Calu3 (cell line): ENCODE measurements around the gene FCRL6. TPM values are rescaled to one million over a fixed set of nuclear protein-coding genes. Genes with fewer than 3 reads are reported as not detected.

Source experiments
- BruUV-seq: library from RNA; stranded (reverse); fragments of 400-500 nt; replicated peaks from 2 replicates; lab custom pipeline; 2021; lab: Mats Ljungman, UMichigan
- CTCF ChIA-PET: fragments of 300-600 bp; sonication (Branson Sonifier 250); formaldehyde crosslinking; loops from one replicate; lab custom pipeline; 2022; ENCODE audit warnings: antibody characterized with exemption; lab: Charles Lee
- DNase-seq: peaks from one replicate; pipeline ENCODE4 v3.0.0; 2022
- H3K27ac Mint-ChIP-seq: one replicate; pipeline ENCODE4 v1.8.0; 2022; ENCODE audit warnings: mixed read lengths; ENCODE audit not compliant: unreplicated experiment
- H3K27me3 Mint-ChIP-seq: one replicate; pipeline ENCODE4 v1.8.0; 2022; ENCODE audit warnings: mixed read lengths; ENCODE audit not compliant: unreplicated experiment
- H3K36me3 Mint-ChIP-seq: one replicate; pipeline ENCODE4 v1.8.0; 2022; ENCODE audit warnings: mild to moderate bottlenecking, moderate library complexity, mixed read lengths; ENCODE audit not compliant: insufficient read depth, unreplicated experiment
- H3K4me1 Mint-ChIP-seq: one replicate; pipeline ENCODE4 v1.8.0; 2022; ENCODE audit warnings: mild to moderate bottlenecking, low read depth, mixed read lengths; ENCODE audit not compliant: unreplicated experiment
- H3K4me3 Mint-ChIP-seq: one replicate; pipeline ENCODE4 v1.8.0; 2022; ENCODE audit warnings: mild to moderate bottlenecking, low read depth, moderate library complexity, mixed read lengths; ENCODE audit not compliant: unreplicated experiment
- H3K9me3 Mint-ChIP-seq: one replicate; pipeline ENCODE4 v1.8.0; 2022; ENCODE audit warnings: low read depth, mixed read lengths; ENCODE audit not compliant: unreplicated experiment
- intact Hi-C: fragments of 100-400 bp; cut with micrococcal nuclease; formaldehyde crosslinking; loops from one replicate; pipeline ENCODE4 v1.10.0; 2022; ENCODE audit not compliant: unreplicated experiment
- total RNA-seq: library from RNA; stranded (reverse); gene quantifications from 2 replicates; pipeline ENCODE4 v1.2.3, GENCODE V29; 2022
- TF ChIP-seq, protein P1 (sequence below): fragments of 200-600 bp; IDR thresholded peaks from one replicate; pipeline ENCODE4 v1.8.0; 2022; ENCODE audit warnings: antibody characterized with exemption; ENCODE audit not compliant: unreplicated experiment

The FCRL6 gene
- total RNA-seq, 1 experiment from 2014 or later: not detected

DNA sequence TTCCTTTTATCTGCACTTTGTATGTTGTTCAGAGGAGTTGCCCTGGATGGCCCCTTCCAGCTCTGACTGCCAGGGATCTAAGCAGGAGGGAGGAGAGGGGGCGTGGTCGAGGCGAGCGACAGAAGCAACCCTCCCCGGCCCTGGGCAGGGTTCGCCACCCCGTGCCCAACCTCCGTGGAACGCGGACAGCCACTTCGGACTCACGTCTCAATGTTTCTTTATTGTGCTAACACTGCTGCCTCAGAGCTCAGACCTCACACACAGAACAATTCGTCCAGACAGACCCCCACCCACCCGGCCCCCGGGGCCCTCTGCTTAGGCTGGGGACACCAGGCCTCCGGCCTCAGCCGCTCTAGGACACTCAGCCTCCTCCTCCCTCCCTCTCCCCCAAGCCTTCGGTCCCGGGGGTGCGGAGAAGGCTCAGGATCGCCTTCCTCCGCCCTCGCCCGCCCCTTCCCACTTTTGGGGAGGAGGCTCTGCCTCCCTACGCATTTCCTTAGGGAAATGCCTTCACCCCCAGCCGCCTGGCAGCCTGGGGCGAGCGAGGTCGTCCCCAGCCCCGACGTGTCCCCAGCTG is 52.0 kb downstream of the FCRL6 start:
- TF ChIP-seq, protein P1, sequence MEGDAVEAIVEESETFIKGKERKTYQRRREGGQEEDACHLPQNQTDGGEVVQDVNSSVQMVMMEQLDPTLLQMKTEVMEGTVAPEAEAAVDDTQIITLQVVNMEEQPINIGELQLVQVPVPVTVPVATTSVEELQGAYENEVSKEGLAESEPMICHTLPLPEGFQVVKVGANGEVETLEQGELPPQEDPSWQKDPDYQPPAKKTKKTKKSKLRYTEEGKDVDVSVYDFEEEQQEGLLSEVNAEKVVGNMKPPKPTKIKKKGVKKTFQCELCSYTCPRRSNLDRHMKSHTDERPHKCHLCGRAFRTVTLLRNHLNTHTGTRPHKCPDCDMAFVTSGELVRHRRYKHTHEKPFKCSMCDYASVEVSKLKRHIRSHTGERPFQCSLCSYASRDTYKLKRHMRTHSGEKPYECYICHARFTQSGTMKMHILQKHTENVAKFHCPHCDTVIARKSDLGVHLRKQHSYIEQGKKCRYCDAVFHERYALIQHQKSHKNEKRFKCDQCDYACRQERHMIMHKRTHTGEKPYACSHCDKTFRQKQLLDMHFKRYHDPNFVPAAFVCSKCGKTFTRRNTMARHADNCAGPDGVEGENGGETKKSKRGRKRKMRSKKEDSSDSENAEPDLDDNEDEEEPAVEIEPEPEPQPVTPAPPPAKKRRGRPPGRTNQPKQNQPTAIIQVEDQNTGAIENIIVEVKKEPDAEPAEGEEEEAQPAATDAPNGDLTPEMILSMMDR: no peak
- H3K4me3 Mint-ChIP-seq: peak overlapping the region; percentile 69
- intact Hi-C loops: loop anchor here (2.0 kb wide), 1 partner anchor 37 kb away; no protein-coding TSS in a partner anchor
- DNase-seq: peak; percentile 73
- H3K27me3 Mint-ChIP-seq: no peaks in the 10 kb centered on the region
- H3K4me1 Mint-ChIP-seq: peaks cover 11% of the 10 kb centered on the region
- no TSS peak for BruUV-seq
- peaks cover 13% of the 10 kb centered on the region for H3K36me3 Mint-ChIP-seq
- CTCF ChIA-PET: interaction anchor here (0.6 to 1.1 kb wide), 3 partner anchors 25 to 69 kb away, joined by 3 to 4 read pairs (median 3); no protein-coding TSS in a partner anchor
- no peak overlapping the region for H3K27ac Mint-ChIP-seq
- H3K9me3 Mint-ChIP-seq: no peaks in the 10 kb centered on the region

DNA sequence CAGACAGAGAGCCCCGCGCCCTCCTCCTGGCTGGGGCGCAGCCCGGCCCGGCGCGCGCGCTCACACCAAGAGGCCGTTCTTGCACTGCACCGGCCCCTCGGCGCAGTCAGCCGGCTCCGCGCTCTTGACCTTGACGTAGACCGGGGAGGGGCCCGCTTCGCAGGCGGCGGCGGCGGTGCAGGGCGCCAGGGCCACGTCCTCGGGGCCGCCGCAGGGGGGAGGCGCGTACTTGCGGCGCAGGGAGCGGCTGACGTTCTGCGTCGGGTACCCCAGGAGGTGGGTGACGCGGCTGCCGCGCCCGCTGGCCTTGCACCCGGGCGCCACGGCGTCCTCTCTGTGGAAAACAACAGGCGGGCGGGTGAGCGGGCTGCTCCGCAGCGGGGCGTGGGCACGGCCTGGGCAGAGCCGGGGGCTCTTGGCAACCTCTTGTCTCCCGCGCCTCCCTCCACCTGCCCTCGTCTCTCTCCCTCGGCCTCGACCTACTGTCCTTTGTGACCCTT is 52.6 kb downstream of the FCRL6 start:
- intact Hi-C loops: loop anchor here (2.0 kb wide), 1 partner anchor 36 kb away; no protein-coding TSS in a partner anchor

GRCh38 chr1:159855709-159856108 is 53.5 kb downstream of the FCRL6 start:
- peak overlapping the region; percentile 69 for H3K4me3 Mint-ChIP-seq
- H3K27ac Mint-ChIP-seq: peak overlapping the region; percentile 9
- no TSS peak for BruUV-seq
- DNase-seq: no peak
- intact Hi-C loops: loop anchor here (2.0 kb wide), 1 partner anchor 35 kb away; no protein-coding TSS in a partner anchor
- H3K27me3 Mint-ChIP-seq: peaks cover 14% of the 10 kb centered on the region
- H3K36me3 Mint-ChIP-seq: peaks cover 13% of the 10 kb centered on the region
- TF ChIP-seq, protein P1: no peak
- H3K9me3 Mint-ChIP-seq: no peaks in the 10 kb centered on the region
- CTCF ChIA-PET: interaction anchor here (1.0 kb wide), 1 partner anchor 26 kb away, joined by 3 read pairs; no protein-coding TSS in a partner anchor
- peaks cover 11% of the 10 kb centered on the region for H3K4me1 Mint-ChIP-seq

More for the DNA sequence above, 52.6 kb downstream of the FCRL6 start:
- H3K9me3 Mint-ChIP-seq: no peaks in the 10 kb centered on the region
- TF ChIP-seq, protein P1: no peak
- BruUV-seq: no TSS peak
- H3K4me3 Mint-ChIP-seq: peak overlapping the region; percentile 69
- DNase-seq: peak; percentile 84
- H3K27ac Mint-ChIP-seq: peak overlapping the region; percentile 9
- H3K4me1 Mint-ChIP-seq: peaks cover 11% of the 10 kb centered on the region
- peaks cover 13% of the 10 kb centered on the region for H3K36me3 Mint-ChIP-seq
- CTCF ChIA-PET: no interaction called here
- peaks cover 4% of the 10 kb centered on the region for H3K27me3 Mint-ChIP-seq

DNA sequence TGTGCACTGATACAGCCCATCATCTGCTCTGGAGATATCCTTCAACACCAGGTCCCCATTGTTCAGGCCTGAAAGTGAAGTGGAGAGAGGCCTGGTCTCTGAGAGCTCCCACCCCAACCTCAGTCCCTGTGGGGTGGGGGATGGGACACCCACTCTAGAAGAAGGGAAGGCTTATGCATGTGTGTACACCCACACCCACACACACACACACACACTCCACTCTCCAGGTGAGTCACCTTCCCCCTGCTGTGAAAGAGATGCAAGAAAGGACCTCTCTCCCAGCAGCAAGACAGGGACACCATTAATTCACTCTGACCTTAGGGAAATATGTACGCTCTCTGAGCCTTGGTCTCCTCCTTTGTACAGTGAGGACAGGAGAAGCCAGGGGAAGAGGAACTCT is 54.4 kb downstream of the FCRL6 start:
- intact Hi-C loops: no loop called here
- Mint-ChIP-seq H3K4me1 (peaks cover 11% of the 10 kb centered on the region), H3K9me3 (no peaks in the 10 kb centered on the region), H3K36me3 (peaks cover 13% of the 10 kb centered on the region), H3K4me3 (no peak overlapping the region), H3K27me3 (peaks cover 23% of the 10 kb centered on the region), H3K27ac (no peak overlapping the region)
- no TSS peak for BruUV-seq
- DNase-seq: no peak
- TF ChIP-seq, protein P1: no peak
- CTCF ChIA-PET: interaction anchor here (1.0 to 1.5 kb wide), 2 partner anchors 27 to 32 kb away, joined by 3 read pairs; no protein-coding TSS in a partner anchor
